Stimulated activated CD4-positive, alpha-beta T cell treated with anti-CD3 and anti-CD28 coated beads, Interleukin-1b, Interleukin-23, amount 100 ng/mL, for 48 hours (primary cell): ENCODE results near the gene ZNF627.
"Not testable (repeated sequence)": the region's sequence is repeated elsewhere in the genome, so short reads cannot be mapped to it uniquely, and the experiment has no call there.

ENCODE experiments used
- DNase-seq: peaks from one replicate; pipeline ENCODE4 v3.0.0-alpha.2; 2020

Gene ZNF627

GRCh38 chr19:11576227-11576626, 21.1 kb upstream of the ZNF627 start:
- no peak for DNase-seq

- DNase-seq = no peak
These were observed 19.6 kb upstream of the ZNF627 start, which contains the start of gene ACP5 for GRCh38 chr19:11577451-11578257. ACP5 (minus strand) TSS chr19:11577645; CDS start chr19:11577317, 328 bp downstream.

DNA sequence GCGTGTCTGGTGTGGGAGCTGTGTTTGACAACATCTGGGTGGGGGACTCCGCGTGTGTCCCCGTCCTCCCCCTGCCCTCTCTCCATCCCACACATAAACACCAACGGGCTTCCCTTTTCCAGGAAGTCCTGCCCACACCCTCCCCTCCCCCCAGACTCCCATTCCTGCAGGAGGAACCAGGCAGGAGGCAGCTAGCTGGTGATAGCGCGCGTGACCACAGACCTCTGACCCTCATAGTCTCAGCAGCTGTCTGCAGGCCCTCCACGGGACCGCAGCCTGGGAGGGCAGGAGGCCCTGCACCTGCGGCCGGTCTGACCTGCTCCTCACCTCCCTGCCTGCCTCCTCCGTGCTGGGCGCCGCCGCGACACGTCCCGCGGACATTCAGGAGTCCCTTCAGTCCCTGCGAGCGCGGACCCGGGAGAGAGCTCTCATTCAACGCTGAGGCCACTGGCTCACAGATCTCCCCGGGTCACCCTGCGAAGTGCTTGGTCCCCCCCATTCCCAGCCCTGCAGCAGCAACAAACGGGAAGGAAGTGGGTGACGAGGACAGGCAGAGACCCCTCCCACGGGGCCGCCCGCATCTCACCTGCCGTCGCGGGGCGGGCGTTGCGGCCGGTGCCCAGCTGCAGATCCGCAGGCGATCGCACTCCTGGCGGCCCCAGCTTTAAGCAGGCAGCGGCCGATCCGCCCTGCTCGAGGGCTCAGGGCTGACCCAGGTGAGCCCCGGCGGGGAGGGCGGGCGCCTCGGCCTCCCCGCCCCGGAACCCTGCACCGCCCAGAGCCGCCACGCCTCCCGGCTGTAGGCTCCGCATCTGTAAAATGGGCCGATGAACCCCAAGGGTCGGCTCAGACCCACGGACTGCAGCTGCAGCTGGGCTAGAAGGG, 18.8 kb upstream of the ZNF627 start:
- DNase-seq = peak; percentile 19

- DNase-seq = no peak
These were observed 17.2 kb upstream of the ZNF627 start for GRCh38 chr19:11580116-11580515.

GRCh38 chr19:11581740-11582139, 15.5 kb upstream of the ZNF627 start:
- peak; percentile 68 for DNase-seq

DNA sequence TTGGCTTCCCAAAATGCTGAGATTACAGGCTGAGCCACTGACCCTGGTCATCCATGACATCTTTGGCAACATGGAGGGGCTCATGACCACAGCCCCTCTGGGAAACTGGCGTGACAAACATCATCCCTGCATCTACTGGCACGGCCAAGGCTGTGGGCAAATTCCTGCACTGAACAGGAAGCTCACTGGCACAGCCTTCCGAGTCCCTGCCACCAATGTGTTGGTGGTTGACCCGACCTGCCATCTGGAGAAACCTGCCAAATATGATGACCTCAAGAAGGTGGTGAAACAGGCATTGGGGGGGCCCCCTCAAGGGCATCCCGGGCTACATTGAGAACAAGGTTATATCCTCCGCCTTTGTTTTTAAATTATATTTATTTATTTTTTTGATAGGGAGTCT, 11.0 kb upstream of the ZNF627 start:
- no peak for DNase-seq

DNA sequence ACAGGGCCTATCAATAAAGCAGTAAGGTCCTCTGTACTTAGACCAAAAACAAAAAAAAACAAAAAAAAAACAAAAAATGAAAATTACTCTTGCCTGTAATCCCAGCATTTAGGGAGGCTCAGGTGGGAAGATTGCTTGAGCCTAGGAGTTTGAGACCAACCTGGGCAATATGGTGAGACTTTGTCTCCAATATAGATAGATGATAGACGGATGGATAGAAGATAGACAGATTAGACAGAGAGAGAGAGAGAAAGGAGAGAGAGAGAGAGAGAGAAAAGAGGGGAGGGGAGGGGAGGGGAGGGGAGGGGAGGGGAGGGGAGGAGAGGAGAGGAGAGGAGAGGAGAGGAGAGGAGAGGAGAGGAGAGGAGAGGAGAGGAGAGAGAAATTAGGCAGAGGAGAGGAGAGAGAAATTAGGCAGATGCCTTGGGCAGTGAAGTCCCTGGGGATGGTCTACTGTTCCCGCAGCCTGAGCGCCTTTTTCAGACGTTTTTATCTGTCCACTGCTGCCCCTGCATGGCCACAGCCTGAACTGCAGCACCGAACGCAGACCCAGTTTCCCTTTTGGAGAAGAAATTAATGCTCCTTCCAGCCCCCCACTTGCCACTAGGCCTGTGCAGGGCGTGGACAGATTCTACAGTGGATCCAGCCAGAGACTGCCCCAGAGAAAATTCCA, 9.8 kb upstream of the ZNF627 start:
- DNase-seq = peak; percentile 78

GRCh38 chr19:11587975-11588631, 9.2 kb upstream of the ZNF627 start:
- DNase-seq = no peak

DNA sequence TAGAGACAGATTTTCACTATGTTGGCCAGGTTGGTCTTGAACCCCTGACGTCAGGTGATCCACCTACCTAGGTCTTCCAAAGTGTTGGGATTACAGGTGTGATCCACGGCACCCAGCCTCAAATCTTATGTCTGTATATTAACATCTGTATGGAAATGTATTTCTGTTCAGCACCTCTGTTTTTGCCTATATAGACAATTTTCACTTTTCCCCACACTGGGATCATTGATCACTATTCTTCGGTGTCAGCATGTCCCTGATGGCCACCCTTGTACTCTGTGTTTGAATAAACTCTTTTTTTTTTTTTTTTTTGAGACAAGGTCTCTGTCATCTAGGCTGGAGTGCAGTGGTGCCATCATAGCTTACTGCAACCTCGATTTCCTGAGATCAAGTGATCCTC, 3.2 kb upstream of the ZNF627 start:
- no peak for DNase-seq

DNA sequence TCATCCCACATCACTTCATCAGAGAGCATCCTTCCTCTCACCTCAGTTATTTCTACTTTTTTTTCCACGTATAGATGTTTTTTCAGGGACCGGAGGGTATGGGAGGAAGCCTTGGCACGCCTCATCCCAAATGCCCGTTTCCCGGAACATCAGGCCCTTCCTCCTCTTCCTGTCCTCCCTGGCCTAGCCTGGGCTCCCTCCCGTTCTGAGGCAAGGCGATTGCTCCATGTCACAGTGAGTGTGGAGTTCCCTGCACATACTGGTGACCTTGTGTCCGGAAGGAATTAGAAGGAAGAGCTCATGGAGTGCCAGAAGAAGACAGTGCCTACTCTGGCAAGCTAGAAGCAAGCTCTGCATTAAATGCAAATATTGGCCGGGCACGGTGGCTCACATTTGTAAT, 1.1 kb upstream of the ZNF627 start:
- no peak for DNase-seq

DNA sequence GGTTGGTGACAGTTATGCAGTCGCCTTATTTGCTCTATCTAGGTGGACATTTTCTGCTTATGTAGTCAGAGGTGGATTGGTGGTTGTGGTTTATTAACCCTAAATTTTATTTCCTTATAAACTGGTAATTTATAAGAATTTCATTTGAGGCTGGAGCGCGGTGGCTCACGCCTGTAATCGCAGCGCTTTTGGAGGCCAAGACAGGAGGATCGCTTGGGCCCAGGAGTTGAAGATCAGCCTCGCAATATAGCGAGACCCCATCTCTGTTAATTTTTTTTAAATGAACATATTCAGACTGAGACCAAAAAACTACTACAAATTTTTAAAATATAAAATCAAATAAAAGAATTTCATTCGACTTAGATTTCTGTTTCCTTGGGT, 810 bp downstream of the ZNF627 start:
- no peak for DNase-seq

DNA sequence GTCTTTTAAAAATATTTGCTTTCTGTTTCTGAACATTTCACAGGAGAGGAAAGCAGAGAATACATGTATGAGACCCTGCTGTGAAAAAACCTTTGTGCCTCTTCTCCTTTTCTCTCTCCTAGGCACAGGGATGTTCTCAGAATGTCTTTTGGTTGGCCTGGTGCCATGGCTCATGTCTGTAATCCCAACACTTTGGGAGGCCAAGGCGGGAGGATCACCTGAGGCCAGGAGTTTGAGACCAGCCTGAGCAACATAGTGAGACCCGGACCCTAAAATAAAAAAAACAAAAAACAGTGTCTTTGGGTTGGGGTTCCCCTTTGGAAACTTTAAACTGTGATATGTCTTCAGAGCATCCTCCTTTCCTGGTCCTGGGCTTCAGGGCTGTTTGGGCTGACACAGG, 1.5 kb downstream of the ZNF627 start:
- DNase-seq = no peak

DNA sequence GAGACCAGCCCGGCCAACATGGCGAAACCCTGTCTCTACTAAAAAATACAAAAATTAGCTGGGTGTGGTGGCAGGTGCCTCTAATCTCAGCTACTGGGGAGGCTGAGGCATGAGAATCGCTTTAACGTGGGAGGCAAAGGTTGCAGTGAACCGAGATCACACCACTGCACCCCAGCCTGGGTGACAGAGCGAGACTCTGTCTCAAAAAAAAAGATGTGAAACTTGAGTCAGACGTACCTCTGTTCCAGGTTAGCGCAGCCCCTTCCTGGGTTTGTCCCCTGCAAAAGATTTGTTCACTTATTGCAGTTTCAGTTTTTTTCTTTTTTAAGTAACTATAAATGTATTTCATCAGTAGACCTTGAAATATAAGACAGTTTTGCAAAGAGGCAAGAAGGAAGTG, 2.4 kb downstream of the ZNF627 start:
- DNase-seq = peak; percentile 11

DNA sequence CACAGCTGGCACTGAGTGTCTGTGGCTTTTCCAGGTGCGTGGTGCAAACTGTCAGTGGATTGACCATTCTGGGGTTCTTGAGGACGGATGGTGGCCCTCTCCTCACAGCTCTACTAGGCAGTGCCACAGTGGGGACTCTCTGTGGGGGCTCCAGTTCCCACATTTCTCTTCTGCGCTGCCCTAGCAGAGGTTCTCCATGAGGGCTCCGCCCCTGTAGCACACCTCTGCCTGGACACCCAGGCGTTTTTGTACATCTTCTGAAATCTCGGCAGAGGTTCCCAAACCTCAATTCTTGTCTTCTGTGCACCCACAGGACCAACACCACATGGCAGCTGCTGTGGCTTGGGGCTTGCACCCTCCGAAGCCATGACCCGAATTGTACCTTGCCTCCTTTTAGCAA, 9.2 kb downstream of the ZNF627 start:
- DNase-seq = no peak

- no peak for DNase-seq
These were observed 14.4 kb downstream of the ZNF627 start for GRCh38 chr19:11611730-11612129.

DNA sequence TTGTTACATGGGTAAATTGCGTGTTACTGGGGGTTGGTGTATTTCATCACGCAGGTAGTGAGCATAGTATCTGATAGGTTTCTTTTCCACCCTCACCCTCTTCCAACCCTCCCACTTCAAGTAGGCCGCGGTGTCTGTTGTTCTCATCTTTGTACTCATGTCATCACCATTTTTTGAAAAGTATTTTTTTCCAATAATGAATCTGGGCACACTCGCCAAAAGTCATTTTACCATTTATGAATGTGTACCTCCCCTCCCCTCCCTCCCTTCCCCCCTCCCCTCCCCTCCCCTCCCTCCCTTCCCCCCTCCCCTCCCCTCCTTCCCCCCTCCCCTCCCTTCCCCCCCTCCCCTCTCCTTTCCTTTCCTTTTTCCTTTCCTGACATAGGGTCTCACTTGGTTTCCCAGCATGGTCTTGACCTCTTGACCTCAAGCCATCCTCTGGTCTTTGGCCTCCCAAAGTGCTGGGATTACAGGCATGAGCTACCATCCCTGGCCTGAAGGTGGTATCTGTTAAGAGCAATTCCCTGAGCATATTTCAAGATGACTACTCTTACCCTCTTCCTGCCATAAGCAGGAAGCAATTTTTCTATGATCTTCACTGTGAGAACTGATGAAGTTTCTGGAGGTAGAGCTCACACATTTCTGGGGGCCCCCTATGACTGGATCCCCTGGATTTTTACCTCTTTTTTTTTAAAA, 15.7 kb downstream of the ZNF627 start:
- DNase-seq = no peak

- DNase-seq = no peak
These were observed 20.1 kb downstream of the ZNF627 start for GRCh38 chr19:11617180-11618062.

DNA sequence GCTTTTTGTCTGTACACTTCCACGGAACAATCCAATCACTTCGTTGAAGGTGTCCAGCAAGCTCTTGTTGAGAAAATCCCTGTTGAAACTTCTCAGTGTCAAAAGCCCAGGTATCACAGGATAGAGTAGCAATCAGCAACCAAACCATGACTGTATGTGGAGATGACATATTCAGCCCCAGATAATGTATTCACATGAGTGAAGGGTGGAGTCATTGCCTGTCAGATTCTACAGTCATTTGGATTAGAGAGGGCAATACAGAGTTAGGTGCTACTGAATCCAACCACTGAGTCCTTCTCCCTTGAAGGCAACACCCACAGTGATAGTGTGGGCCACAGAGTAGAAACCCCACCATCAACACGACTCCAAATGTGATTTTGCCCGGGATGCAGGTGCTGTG, 23.3 kb downstream of the ZNF627 start:
- DNase-seq = no peak

- DNase-seq = not testable (repeated sequence)
These were observed 25.1 kb downstream of the ZNF627 start for GRCh38 chr19:11622401-11622800.

GRCh38 chr19:11624069-11624463, 26.8 kb downstream of the ZNF627 start:
- no peak for DNase-seq

DNA sequence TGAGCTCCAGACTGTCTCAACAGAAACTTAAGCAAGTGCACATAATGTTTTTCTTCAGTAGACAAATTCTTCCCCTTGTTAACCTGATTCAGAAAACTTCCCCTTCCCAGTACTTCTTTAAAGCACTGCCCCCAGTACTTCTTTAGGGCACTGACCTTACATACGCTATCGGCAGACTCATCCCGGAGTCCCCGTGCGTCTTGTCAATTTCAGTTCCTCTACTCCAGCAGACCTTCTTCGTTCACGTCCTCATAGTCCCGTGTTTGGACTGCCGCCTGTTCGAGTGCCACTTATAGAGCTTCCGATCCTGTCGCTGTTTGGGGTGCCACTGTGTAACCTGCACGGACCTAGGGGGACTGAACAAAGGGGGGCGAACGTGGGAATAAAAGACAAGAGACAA, 29.0 kb downstream of the ZNF627 start:
- DNase-seq = no peak
